H1 (cell line): ENCODE results near the gene CDR2L. TPM values are rescaled to one million over a fixed set of nuclear protein-coding genes. Genes with fewer than 3 reads are reported as not detected.

Experiments used
- EP300 ChIP-seq, 2 experiments: IDR thresholded peaks; 1 replicate in 1 of 2; 2 replicates in 1 of 2; pipeline ENCODE4 v1.6.1; 2011 to 2012; ENCODE audit warnings: low read depth in 2 of 2, low read length in 2 of 2, mild to moderate bottlenecking in 2 of 2, borderline replicate concordance in 1 of 2, inconsistent platforms in 1 of 2, moderate library complexity in 1 of 2
- JUN ChIP-seq: IDR thresholded peaks from 2 replicates; pipeline ENCODE4 v1.6.1; 2011; ENCODE audit warnings: low read depth, mild to moderate bottlenecking, improper control_type of control experiment, low read length
- POLR2A ChIP-seq, 2 experiments: IDR thresholded peaks; 1 replicate in 1 of 2; 2 replicates in 1 of 2; pipeline ENCODE4 v1.6.1; 2011; ENCODE audit warnings: low read depth in 2 of 2, low read length in 2 of 2, mild to moderate bottlenecking in 2 of 2; ENCODE audit errors: control extremely low read depth in 1 of 2
- SP2 ChIP-seq: IDR thresholded peaks from 2 replicates; pipeline ENCODE4 v1.6.1; 2012; ENCODE audit warnings: mild to moderate bottlenecking, low read length, inconsistent platforms
- polyA plus RNA-seq, 7 experiments: library from polyadenylated mRNA; depleted of rRNA in 3 of 7; stranded (reverse) in 5 of 7; unstranded in 2 of 7; fragments of >200 nt in 5 of 7; fragments of 200-250 nt in 2 of 7; gene quantifications; 1 replicate in 5 of 7; 2 replicates in 1 of 7; 4 replicates in 1 of 7; pipeline versions ENCODE4 v1.2.1 to v1.2.3, GENCODE V29; 2011 to 2013; ENCODE audit warnings: missing spikeins in 2 of 7, mixed read lengths in 2 of 7
- total RNA-seq: library from RNA; stranded (reverse); fragmentation: NEBNext Ultra II Directional; extraction: Animal tissue kit (Norgen Biotek cat#: 25700); gene quantifications from 2 replicates; pipeline ENCODE4 v1.2.1, GENCODE V29; 2021

Gene CDR2L
- total and polyA plus RNA-seq, 2 of the 8 experiments (the other 6 are each of a cell fraction or from before 2014, with no cell fraction given) = 20.4 to 38.1 TPM

- TF ChIP-seq JUN (no peak), EP300 (IDR thresholded peaks at IDR 0.05; ENCODE audit: borderline replicate concordance in 1 of 2, low read depth in 2 of 2, low read length in 2 of 2) (no peak), POLR2A (IDR thresholded peaks at IDR 0.05; ENCODE audit: control extremely low read depth in 1 of 2, low read depth in 2 of 2, low read length in 2 of 2) (no peak), SP2 (no peak)
Observed at GRCh38 chr17:74992223-74992622, 4.8 kb downstream of the CDR2L start (continued).
